ENCODE measurements around the gene ARHGEF5. TPM values are rescaled to one million over a fixed set of nuclear protein-coding genes. Genes with fewer than 3 reads are reported as not detected.
A peak's percentile ranks its signal among the peaks of the same experiment; 100 is the strongest.
"Not testable (repeated sequence)": the region's sequence is repeated elsewhere in the genome, so short reads cannot be mapped to it uniquely, and the experiment has no call there.

Gene ARHGEF5
- polyA plus RNA-seq, 3 donors = 16.5 to 28.0 (median 25.6) TPM

DNA sequence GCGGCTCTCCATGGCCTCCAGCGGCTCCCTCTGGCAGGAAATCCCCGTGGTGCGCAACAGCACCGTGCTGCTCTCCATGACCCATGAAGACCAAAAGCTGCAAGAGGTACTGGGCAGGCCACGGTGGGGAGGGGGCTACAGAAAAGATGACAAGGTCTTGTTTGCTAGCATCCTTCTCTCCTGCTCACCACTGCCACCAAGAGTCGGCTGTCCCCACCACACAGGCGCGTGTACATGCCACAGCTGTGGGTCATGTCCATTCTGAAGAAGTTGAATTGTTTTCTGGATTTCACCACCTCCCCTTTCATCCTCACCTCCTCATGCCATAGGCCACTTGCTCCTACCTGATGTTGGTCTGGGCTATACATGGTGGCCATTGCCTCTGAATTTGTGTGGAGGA is 12.0 kb downstream of the ARHGEF5 start:
- DNase-seq (ENCODE audit: extremely low read depth in 1 of 11, low read depth in 9 of 11, low spot score in 4 of 11) = not testable (repeated sequence)

DNA sequence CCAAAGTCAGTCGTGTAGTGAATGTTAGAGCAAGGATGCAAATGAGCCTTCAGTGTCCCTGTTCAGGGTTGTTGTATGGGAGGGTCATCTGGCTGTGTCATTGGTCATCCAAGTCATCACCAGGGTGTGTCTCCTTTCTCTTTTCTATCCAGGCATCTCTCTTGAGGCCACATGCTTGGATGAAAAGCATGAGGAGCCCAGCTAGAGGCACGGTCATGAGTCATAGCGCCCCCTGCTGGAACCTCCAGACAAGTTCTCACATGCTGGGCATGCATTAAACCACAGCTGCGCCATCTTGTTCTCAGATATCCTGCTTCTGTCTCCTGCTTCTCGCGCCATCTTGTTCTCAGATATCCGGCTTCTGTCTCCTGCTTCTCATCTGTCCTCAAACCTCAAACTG is 14.0 kb downstream of the ARHGEF5 start:
- not testable (repeated sequence) for DNase-seq (ENCODE audit: extremely low read depth in 1 of 11, low read depth in 9 of 11, low spot score in 4 of 11)

DNA sequence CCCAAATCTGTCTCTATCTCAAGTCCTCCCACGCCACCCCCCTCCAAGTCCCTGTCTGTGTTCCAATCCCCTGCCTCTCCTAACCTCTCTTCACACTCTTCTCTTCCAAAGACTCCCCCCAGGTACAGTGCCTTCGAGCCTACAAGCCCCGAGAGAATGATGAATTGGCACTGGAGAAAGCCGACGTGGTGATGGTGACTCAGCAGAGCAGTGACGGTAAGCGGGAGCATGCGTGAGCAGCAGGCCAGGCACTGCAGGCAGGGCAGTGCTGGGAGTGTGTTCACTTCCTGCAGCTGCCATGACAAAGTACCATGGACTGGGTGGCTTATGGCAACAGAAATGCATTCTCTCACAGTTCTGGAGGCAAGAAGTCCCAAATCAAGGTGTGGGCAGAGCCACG is 23.4 kb downstream of the ARHGEF5 start:
- DNase-seq (ENCODE audit: extremely low read depth in 1 of 11, low read depth in 9 of 11, low spot score in 4 of 11) = no peak

DNA sequence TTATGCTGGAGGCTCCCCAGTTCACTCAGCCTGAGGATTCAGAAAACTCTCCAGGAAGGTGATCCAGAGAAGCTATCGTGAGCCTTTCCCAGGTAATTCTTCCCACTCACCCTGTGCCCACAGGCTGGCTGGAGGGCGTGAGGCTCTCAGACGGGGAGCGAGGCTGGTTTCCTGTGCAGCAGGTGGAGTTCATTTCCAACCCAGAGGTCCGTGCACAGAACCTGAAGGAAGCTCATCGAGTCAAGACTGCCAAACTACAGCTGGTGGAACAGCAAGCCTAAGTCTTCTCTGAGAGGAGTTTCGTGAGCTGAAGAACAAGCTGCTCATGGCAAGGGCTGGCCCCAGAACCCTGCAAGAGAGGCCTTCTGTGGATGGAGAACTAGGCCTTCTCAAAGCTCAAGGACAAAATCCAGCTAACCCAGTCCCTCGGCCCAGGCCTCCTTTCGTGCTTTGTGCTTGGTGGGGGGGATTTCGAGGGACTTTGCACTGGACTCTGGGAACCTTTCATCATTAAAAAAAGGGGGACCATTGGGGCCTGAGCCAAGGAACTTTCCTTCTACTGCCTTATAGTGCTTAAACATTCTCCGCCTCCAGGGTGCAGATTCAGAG is 24.7 kb downstream of the ARHGEF5 start:
- DNase-seq (ENCODE audit: extremely low read depth in 1 of 11, low read depth in 9 of 11, low spot score in 4 of 11) = no peak

DNA sequence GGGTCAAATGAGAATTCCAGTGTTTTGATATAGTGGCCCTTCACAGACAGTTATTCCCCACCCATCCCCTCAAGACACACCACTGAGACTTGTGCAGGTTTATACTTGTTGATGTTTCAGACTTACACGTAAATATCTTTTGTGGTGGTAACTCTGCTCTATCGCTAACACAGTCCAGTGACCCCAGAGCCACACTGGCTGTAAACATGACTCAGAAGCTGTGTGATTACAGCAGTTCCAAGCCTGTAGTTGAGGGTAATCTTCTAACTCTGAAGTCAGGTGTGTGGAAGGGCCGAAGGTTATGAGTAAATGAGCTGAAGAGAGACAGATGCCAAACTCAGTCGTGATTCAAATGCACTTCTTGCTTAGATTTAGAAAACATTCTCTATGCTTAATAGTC is 28.9 kb downstream of the ARHGEF5 start:
- DNase-seq (ENCODE audit: extremely low read depth in 1 of 11, low read depth in 9 of 11, low spot score in 4 of 11) = peak in 1 of 11 donors; percentile 27

DNA sequence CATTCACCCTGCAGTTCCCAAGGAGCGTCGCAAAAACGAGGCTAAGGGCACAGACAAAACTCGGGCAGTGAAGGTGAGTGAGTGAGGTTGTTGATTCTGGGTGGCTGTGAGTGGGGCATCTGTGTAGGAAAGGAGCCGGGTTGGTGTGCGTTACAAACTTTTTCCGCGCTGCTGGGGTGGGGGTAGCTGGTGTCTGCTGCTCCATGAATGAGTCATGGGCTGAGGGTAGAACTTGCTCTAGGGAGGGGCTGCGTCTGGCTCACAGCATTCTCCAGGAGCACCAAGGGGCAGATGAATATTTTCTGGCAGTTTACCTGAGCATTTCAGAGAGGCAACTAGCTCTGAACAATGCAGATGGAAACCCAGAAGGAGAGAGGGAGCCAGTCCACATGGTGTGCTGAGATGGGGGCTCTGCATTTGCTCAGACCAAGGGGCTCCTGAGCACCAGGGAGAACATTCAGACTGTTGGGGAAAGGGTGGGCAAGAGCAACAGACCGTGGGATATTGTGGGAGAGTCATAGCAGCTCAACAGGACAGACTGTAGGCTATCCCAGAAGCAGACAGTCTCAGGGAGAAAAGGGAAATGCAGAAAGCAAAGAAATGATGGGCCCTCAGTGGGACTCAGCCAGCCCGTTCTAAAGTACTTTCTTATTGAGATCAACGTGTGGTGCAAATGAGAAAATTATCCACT is 29.5 kb downstream of the ARHGEF5 start:
- no peak for DNase-seq (ENCODE audit: extremely low read depth in 1 of 11, low read depth in 9 of 11, low spot score in 4 of 11)

DNA sequence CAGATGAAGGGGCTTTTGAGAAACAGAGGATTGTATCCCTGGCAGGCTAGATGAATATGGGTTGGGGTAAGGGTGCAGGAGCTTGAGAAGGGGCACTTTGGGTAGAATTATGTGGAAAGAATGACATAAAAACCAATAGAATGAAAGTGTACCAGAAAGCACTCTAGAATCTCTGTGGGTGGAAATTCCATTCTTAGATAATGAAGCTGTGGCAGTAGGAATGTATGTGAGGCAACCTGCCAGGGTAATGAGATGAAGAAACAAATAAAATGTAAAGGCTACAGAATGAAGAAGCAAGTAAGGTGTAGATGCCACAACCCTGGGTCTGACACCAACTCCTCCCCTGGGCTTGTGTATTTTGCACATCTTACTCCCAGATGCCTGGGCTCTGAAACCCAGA is 31.5 kb downstream of the ARHGEF5 start:
- no peak for DNase-seq (ENCODE audit: extremely low read depth in 1 of 11, low read depth in 9 of 11, low spot score in 4 of 11)

DNA sequence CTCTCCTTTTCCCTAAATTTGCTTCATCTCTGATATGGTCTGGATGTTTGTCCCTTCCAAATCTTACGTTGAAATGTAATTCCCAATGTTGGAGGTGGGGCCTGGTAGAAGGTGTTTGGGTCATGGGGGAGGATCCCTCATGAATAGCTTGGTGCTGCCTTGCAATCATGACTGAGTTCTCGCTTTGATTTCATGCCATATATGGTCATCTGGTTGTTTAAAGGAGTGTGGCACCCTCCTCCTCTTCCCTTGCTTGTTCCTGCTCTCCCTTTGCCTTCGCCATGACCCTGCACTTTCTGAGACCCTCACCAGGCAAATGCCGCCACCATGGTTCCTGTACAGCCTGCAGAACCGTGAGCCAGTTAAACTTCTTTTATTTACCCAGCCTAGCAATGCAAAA is 33.7 kb downstream of the ARHGEF5 start:
- no peak for DNase-seq (ENCODE audit: extremely low read depth in 1 of 11, low read depth in 9 of 11, low spot score in 4 of 11)

DNA sequence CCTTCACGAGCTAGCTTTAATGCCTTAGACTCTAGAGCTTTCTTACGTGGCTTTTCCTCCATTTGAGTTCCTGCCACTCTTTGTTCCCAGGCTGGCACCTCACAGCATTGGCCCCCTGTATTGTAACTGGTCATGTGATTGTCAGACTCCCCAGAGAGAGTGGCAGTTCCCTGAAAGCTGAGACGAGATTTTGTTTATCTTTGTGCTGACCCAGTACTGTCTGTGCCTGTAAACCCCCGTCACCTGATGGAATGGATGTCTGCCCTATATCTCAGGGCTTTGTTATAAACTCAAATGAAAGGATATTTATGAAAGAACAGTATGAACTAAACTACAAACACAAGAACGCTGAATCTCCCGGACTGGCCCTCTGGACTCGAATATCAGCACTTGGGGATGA is 35.3 kb downstream of the ARHGEF5 start:
- no peak for DNase-seq (ENCODE audit: extremely low read depth in 1 of 11, low read depth in 9 of 11, low spot score in 4 of 11)

DNA sequence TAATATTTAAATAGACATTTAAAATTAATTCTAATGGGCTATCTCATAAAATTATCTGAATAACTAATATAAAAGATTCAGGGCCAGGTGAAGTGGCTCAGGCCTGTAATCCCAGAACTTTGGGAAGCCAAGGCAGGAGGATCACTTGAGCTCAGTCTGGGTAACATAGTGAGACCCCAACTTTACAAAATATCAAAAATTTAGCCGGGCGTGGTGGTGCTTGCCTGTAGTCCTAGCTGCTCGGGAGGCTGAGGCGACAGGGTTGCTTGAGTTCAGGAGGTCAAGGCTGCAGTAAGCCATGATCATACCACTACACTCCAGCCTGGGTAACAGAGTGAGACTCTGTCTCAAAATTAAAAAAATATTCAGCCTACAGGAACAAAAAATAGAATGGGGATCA is 35.8 kb downstream of the ARHGEF5 start:
- no peak for DNase-seq (ENCODE audit: extremely low read depth in 1 of 11, low read depth in 9 of 11, low spot score in 4 of 11)

DNA sequence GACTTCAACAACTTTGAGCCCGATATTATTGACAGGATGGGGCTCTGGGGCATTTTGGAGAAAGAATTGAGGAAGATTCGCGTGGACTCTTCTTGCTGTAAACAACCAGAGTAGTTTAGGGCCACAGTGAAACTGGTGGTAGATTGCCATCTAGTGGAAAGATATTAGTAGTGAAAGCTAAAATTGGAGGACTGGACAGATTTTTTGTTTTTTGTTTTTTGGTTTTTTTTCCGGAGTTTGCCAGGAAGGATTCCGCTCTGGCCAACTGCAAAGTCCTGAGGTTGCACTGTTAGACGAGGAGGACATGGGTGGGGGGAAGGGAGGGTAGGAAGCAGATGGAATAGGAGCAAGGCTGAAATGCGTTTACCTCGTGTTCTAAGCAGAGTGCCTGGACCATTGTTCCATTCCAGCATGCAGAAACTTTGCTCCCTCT is 36.6 kb downstream of the ARHGEF5 start:
- peak in 10 of 11 donors; percentile 40 to 61 (median 53) for DNase-seq (ENCODE audit: extremely low read depth in 1 of 11, low read depth in 9 of 11, low spot score in 4 of 11)

DNA sequence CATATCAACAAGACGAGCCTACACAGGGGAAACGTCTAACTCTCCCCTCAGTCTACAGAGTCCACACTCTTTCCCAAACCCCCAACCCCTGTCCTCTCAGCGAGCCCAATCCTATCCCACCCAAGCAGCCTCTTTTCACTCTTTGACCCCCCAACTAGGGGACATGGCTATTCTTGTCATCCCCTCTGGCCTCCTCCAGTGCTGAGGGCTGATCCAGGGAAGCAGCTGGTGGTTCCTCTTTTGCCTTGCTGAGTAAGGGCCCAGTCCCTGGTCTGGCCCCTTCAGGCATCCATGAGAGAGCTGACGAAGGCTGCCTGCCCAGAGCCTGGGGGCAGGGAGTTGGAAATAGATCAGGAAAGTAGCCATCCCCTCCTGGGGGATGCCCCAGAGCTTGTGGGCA is 41.9 kb downstream of the ARHGEF5 start:
- DNase-seq (ENCODE audit: extremely low read depth in 1 of 11, low read depth in 9 of 11, low spot score in 4 of 11) = no peak

DNA sequence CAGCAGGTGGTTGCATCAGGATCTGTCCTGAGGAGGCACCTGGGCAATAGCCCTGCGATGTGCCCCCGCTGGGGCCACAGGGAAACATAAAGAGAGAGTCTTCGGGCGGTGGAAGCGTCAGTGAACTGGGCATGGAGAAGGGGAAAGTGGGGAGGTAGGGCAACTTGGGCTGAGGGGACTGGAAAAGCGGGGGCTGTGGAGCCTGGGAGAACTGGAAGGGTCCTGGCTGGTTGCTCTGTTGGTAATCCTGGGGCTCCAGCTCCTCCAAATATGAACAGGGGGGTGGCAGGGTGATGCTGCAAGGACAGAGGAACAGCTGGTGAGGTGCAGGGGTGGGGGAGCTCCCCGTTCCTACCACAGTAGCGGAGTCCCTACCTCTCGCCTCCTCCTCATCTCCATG is 43.1 kb downstream of the ARHGEF5 start:
- no peak for DNase-seq (ENCODE audit: extremely low read depth in 1 of 11, low read depth in 9 of 11, low spot score in 4 of 11)

DNA sequence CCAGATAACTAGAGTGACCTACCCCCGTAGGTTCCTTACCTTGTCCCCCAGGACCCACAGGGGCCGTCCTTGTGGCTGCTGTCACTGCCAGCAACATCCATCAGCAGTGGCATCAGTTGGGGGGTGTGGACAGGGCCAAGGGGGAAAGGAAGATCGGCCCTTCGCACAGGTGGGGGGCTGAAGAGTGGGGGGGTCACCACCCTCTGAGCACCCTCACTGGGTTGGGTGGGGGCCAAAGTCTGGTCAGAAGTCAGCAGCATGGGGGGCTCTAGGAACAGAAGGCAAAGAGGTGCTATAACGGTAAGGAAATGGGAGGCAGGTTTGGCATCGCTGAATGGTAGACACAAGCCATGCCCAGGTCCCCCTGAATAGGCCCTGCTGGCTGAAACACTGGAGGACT is 43.7 kb downstream of the ARHGEF5 start:
- DNase-seq (ENCODE audit: extremely low read depth in 1 of 11, low read depth in 9 of 11, low spot score in 4 of 11) = no peak

DNA sequence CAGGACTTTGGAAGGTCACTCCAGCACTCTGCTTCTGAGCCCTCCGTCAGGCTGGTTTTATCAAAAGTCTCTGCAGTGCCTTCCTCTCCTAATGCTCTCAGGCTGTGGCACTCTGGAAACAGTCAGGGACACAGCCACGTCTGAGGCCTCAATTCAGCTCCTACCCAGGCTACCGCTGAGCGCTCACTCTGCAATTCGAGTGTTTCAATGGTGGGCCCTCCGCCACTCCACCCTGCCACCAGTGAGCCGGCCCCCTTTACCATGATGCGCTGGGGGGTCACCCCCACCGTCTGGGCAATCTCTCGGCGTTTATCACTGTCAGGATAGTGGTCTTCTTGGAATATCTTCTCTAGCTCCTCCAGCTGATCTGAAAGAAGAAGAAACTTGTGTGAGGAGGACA is 44.7 kb downstream of the ARHGEF5 start:
- no peak for DNase-seq (ENCODE audit: extremely low read depth in 1 of 11, low read depth in 9 of 11, low spot score in 4 of 11)

DNA sequence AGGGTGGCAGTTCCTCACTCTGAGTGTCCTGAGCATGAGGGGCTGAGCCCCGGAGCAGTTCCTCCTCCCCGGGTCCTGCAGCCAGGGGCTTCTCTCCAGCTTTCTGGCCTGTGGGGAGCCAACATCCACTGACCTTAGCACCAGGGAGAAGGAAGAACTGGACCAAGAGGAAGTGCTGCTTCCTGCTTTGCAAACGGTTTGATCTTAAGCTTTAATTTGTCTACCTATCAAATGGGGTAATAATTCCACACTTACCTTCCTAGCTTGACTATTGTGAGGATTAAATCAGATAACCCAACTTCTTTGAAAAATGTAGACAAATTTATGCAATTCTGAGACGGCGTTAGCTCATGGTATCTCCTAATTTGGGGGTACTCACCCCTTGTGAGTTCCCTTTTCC is 46.3 kb downstream of the ARHGEF5 start:
- DNase-seq (ENCODE audit: extremely low read depth in 1 of 11, low read depth in 9 of 11, low spot score in 4 of 11) = no peak

DNA sequence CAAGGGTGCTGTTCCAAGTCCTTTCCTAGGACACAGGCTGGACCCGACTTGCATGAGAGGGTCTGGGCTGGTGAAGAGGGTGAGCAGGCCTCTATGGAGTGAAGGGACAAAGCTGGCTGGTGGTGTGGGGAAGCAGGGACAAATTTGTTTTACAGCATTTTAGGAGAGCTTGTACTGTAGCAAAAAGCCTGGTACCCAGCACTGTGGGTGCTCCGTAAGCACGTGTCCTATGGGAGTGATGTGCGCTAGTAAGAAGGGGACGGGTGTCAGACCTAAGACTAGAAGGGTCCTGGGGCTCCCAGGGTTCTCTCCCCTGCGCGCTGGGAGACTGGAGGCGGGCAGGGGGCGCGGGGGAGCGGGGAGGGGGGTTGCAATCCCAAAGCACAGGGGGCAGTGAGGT is 47.9 kb downstream of the ARHGEF5 start:
- no peak for DNase-seq (ENCODE audit: extremely low read depth in 1 of 11, low read depth in 9 of 11, low spot score in 4 of 11)

DNA sequence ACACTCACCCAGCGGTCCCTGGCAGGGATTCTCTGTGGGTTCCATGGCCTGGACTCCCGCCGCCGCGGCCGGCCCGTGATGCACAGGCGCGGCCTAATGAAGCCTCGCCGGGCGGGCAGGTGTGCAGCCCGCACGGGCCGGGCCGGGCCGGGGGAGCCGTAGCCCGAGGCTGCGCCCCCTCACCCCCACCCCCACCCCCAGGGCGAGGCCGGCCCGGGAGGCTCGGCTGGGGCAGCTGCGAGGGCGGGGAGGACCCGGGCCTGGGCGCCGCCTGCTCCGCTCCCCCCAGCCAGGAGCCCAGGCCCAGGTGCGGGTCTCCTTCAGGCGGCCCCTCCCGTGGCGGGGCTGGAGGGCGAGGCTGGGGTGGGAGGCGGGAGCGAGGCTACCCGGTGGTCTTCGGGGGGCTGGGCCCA is 48.5 kb downstream of the ARHGEF5 start, which contains the start of gene NOBOX:
TSS of gene NOBOX (minus strand) at position 45 of the 413 bp plus-strand sequence.
- no peak for DNase-seq (ENCODE audit: extremely low read depth in 1 of 11, low read depth in 9 of 11, low spot score in 4 of 11)

DNA sequence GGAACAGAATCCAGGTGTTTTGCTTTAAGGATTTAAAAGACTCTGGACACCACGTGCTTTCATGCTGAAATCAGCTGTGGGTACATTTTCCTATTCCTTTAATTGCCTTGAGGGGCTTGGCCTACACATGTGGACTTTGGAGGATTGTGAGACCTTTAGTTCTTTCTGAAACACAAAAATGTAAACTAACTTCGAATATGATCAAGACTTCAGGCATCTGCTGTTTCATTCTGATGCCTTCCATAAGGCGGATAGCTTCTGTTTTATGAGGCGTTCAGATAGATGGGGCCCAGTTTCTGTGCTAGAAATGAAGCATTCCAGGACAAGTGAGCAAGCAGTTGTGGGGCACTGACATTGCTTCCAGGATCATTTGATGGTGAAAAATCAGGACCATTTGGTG is 49.7 kb downstream of the ARHGEF5 start:
- peak in 1 of 11 donors; percentile 12 for DNase-seq (ENCODE audit: extremely low read depth in 1 of 11, low read depth in 9 of 11, low spot score in 4 of 11)

DNA sequence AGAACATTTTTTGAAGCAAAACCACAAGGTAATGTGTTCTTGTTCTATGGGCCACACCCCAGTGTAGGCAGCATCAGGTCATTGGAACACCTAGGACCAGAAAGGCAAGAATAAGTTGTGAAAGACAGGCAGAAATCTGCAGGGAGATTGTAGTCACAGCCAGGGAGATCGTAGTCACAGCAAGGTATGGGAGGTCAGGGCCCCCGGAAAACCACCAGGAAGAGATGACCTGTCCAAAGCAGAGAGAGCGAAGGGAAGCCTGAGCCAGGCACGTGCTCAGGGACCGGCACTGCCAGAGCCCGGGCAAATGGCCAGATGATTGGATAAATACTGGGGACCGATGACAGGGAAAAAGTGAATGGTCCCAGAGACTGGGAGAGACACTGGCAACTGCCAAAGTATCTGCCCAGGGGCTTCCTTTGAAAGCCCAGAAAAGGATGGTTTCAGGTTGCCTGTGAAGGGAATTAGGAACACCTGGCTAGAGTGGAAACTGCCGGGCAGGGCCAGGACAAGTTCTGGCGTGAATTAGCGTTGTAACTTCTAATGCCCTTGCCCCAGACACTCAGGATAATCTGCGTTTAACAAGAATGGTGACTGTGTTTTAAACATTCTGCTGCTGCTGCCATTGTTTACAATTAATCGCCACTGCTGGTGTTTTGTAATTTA is 52.2 kb downstream of the ARHGEF5 start:
- DNase-seq (ENCODE audit: extremely low read depth in 1 of 11, low read depth in 9 of 11, low spot score in 4 of 11) = no peak

Measured in renal cortex interstitium (tissue), 11 donors.